ENCODE results near the gene COL11A1. TPM values are rescaled to one million over a fixed set of nuclear protein-coding genes. Genes with fewer than 3 reads are reported as not detected.

Gene COL11A1
- 0.65 and 2.3 TPM in 2 replicates for total RNA-seq

DNA sequence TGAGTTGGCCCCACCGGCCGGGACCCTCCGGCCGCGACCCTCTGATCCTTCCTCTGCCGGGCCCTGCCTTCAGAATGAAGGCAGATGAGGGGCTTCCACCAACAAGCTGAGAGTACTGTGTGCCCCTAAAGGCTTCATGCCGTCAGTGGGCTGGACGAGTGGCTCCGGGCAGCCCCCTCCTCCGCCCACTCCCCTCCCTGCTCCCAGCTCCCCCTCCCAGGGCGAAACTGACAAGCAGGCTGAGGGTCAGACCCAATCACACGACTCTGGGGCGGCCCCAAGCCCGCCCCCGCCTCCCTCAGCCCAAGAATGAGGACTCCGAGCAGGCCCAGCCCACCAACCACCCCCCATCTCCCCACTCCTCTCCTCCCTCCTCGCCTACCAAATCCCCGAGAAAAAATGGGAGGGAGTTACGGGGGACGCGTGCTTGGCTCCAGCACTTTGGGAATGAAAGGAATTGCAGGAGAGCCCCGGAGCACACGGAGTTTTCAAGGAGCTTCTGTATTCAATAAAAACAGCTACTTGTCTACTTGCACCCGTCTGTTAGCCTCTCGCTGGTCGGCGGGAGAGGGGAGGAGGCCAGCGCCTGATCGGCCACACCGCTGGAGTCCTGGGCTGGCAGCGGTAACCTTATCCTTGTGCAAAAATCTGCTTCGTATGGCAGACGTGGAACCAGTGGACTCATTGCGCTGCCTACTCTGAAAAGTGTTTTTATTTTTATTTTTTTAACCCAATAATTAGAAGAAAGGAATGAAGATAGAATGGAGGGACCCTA lies at the start of gene COL11A1:
Gene COL11A1 (minus strand): TSS at position 147 of the 775 bp plus-strand sequence. CDS start 344 bp downstream, outside the sequence.

